ENCODE results near the gene MAN2A2.

MAN2A2 gene

DNA sequence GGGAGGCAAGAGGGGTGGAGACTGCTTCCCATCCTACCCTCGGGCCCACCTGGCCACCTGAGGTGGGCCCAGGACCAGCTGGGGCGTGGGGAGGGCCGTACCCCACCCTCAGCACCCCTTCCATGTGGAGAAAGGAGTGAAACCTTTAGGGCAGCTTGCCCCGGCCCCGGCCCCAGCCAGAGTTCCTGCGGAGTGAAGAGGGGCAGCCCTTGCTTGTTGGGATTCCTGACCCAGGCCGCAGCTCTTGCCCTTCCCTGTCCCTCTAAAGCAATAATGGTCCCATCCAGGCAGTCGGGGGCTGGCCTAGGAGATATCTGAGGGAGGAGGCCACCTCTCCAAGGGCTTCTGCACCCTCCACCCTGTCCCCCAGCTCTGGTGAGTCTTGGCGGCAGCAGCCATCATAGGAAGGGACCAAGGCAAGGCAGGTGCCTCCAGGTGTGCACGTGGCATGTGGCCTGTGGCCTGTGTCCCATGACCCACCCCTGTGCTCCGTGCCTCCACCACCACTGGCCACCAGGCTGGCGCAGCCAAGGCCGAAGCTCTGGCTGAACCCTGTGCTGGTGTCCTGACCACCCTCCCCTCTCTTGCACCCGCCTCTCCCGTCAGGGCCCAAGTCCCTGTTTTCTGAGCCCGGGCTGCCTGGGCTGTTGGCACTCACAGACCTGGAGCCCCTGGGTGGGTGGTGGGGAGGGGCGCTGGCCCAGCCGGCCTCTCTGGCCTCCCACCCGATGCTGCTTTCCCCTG is 21.0 kb upstream of the MAN2A2 start:
- Mint-ChIP-seq H3K9me3 (no peaks in the 10 kb centered on the region), H3K36me3 (ENCODE audit: insufficient read depth) (peaks cover 7% of the 10 kb centered on the region), H3K4me3 (no peak overlapping the region), H3K4me1 (no peaks in the 10 kb centered on the region), H3K27me3 (peaks cover 2% of the 10 kb centered on the region), H3K27ac (ENCODE audit: low read depth) (no peak overlapping the region)
- DNase-seq (ENCODE audit: low spot score in 2 of 2) (no peak), ATAC-seq (replicated peaks; ENCODE audit: extremely low read depth, poor library complexity, severe bottlenecking) (no peak)

DNA sequence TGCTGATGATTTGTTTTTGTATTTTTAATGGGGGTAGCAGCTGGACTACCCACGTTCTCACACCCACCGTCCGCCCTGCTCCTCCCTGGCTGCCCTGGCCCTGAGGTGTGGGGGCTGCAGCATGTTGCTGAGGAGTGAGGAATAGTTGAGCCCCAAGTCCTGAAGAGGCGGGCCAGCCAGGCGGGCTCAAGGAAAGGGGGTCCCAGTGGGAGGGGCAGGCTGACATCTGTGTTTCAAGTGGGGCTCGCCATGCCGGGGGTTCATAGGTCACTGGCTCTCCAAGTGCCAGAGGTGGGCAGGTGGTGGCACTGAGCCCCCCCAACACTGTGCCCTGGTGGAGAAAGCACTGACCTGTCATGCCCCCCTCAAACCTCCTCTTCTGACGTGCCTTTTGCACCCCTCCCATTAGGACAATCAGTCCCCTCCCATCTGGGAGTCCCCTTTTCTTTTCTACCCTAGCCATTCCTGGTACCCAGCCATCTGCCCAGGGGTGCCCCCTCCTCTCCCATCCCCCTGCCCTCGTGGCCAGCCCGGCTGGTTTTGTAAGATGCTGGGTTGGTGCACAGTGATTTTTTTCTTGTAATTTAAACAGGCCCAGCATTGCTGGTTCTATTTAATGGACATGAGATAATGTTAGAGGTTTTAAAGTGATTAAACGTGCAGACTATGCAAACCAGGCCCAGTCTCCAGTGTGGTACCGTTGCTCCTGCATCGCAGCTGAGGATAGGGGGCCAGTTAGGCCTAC is 20.1 kb upstream of the MAN2A2 start:
- no peak for DNase-seq (ENCODE audit: low spot score in 2 of 2)
- H3K4me1 Mint-ChIP-seq, result peaks cover 4% of the 10 kb centered on the region
- H3K9me3 Mint-ChIP-seq, result no peaks in the 10 kb centered on the region
- no peak overlapping the region for H3K4me3 Mint-ChIP-seq
- ATAC-seq (replicated peaks; ENCODE audit: extremely low read depth, poor library complexity, severe bottlenecking), result no peak
- H3K27me3 Mint-ChIP-seq, result peaks cover 10% of the 10 kb centered on the region
- peaks cover 3% of the 10 kb centered on the region for H3K36me3 Mint-ChIP-seq (ENCODE audit: insufficient read depth)
- H3K27ac Mint-ChIP-seq (ENCODE audit: low read depth), result no peak overlapping the region

DNA sequence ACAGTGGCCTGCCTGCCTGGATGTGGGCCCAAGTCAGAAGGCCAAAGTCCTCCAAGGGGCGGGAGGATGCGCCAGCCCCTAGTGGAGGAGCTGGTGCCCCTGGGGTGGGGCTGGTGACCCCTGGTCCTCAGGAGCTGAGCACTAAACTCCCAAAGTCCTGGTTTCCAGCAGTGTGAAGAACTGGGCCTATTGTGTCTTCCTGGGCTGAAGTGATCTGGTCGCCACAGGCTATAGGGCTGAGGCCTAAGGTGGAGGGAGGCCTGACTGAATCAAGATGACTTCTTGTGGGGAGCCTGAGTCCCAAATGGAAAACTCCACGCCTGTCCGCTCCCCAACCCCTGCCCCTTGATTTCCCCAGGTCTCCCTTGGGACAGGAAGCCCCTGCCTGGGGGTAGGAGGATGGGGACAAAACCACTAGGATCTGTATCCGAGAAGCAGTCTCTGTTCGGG is 19.6 kb upstream of the MAN2A2 start:
- H3K27ac Mint-ChIP-seq (ENCODE audit: low read depth), result no peak overlapping the region

DNA sequence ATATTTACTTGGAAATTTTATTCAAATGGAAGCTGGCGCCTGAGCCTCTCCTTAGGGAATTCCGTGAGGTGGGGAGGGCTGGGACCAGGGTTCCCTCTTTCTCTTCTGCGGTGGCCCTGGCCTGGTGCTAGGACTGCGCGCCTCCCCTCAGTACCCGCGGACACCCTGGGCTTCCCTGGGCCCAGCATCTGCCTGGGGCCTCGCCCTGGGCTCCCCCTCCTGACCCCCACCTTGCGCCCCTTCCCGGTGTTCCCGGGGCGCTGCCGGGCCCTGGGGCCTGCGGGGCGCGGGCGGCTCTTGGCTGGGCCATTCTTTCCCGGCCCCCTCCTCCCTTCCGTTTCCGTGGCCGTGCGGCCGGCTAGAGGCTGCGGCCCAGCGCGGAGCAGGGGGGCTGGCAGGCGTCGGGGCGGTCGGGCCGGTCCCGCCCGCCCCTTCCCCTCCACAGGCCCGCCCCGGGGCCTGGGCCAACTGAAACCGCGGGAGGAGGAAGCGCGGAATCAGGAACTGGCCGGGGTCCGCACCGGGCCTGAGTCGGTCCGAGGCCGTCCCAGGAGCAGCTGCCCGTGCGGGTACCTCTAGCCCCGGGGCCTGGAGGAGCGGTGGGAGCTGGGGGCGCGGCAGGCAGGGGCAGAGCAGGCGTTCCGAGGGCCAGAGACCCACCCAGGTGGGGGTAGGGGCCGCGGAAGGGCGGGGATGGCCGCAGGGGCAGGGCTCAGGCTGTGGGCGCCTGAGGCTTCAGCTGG is 19.0 kb upstream of the MAN2A2 start, which contains the start of gene FES:
Gene FES (plus strand): TSS at position 529 of the 743 bp plus-strand sequence. CDS start 542 bp downstream, outside the sequence.
- Mint-ChIP-seq H3K27me3 (peaks cover 19% of the 10 kb centered on the region), H3K4me1 (peaks cover 11% of the 10 kb centered on the region), H3K27ac (ENCODE audit: low read depth) (no peak within 1 kb of the TSS), H3K4me3 (peak within 1 kb of the TSS; percentile 4), H3K36me3 (ENCODE audit: insufficient read depth) (peaks cover 3% of the 10 kb centered on the region), H3K9me3 (no peaks in the 10 kb centered on the region)
- ATAC-seq (replicated peaks; ENCODE audit: extremely low read depth, poor library complexity, severe bottlenecking), result no peak
- DNase-seq (ENCODE audit: low spot score in 2 of 2), result no peak

More for the DNA sequence above, 19.6 kb upstream of the MAN2A2 start:
- H3K36me3 Mint-ChIP-seq (ENCODE audit: insufficient read depth), result peaks cover 3% of the 10 kb centered on the region
- H3K4me1 Mint-ChIP-seq, result peaks cover 8% of the 10 kb centered on the region
- no peaks in the 10 kb centered on the region for H3K9me3 Mint-ChIP-seq
- H3K27me3 Mint-ChIP-seq, result peaks cover 16% of the 10 kb centered on the region
- no peak overlapping the region for H3K4me3 Mint-ChIP-seq
- DNase-seq (ENCODE audit: low spot score in 2 of 2) (no peak), ATAC-seq (replicated peaks; ENCODE audit: extremely low read depth, poor library complexity, severe bottlenecking) (no peak)

DNA sequence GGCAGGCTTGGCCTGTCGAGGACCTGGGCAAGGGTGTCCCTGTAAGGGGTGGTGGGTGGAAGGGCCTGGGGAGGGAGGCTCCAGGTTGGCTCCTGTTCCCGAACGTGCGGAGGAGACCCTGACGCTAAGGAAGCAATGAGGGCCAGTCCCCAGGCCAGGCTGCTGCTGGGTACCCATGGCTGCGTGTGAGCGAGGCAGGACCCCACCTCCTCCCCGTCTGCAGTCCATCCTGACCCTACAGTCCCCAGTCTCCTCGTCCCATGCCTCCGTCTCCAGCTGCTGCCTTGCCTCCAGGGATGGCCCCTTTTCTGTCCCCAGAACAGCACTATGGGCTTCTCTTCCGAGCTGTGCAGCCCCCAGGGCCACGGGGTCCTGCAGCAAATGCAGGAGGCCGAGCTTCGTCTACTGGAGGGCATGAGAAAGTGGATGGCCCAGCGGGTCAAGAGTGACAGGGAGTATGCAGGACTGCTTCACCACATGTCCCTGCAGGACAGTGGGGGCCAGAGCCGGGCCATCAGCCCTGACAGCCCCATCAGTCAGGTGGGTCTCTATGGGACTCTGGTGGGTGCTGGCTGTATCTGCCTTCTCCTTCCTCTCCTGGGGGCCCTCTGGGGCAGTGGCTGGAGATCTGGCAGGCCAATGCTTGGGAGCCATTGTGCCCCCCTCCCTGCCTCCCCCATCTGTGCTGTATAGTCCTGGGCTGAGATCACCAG is 18.2 kb upstream of the MAN2A2 start:
- DNase-seq (ENCODE audit: low spot score in 2 of 2) (no peak), ATAC-seq (replicated peaks; ENCODE audit: extremely low read depth, poor library complexity, severe bottlenecking) (no peak)
- Mint-ChIP-seq H3K36me3 (ENCODE audit: insufficient read depth) (peaks cover 3% of the 10 kb centered on the region), H3K9me3 (no peaks in the 10 kb centered on the region), H3K4me1 (peaks cover 17% of the 10 kb centered on the region), H3K4me3 (peak overlapping the region; percentile 4), H3K27me3 (peaks cover 19% of the 10 kb centered on the region), H3K27ac (ENCODE audit: low read depth) (no peak overlapping the region)

DNA sequence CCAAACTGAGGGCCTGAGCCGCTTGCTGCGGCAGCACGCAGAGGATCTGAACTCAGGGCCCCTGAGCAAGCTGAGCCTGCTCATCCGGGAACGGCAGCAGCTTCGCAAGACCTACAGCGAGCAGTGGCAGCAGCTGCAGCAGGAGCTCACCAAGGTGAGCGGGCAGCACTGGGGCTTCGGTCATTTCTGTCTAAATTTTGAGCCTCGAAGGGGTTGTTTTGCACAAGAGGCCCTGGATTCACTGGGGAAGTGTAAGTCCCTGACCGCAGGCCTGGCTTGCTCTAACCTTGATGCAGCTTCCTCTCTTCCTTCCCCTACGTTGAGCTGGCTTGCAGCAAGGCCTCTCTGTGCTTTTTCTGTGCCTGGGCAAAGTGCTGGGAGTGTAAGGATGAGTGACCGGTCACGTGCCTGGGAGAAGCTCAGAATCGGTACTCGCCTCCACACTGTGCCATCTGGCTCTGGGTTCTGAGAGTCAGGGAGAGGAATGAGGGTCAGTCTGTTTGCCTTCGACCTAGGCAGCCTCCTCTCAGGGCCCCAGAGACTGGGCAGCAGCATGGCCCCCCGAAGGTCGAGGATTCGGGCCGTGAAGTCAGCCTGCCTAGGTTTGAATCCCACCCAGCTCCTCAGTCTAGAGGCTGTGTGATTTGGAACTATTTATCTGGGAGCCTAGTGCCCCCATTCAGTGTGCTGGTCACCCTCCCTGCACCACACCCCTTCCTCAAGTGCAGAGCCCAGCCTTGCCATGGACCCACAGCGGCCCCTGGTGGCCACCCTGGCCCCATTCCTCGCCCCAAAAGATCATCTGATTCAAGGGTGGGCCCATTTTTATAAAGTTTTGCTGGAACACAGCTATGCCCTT is 17.4 kb upstream of the MAN2A2 start:
- Mint-ChIP-seq H3K4me3 (peak overlapping the region; percentile 42), H3K9me3 (no peaks in the 10 kb centered on the region), H3K4me1 (peaks cover 17% of the 10 kb centered on the region), H3K27ac (ENCODE audit: low read depth) (no peak overlapping the region), H3K36me3 (ENCODE audit: insufficient read depth) (peaks cover 3% of the 10 kb centered on the region), H3K27me3 (peaks cover 19% of the 10 kb centered on the region)
- ATAC-seq (replicated peaks; ENCODE audit: extremely low read depth, poor library complexity, severe bottlenecking), result no peak
- peak; percentile 54 to 71 for DNase-seq (ENCODE audit: low spot score in 2 of 2)

DNA sequence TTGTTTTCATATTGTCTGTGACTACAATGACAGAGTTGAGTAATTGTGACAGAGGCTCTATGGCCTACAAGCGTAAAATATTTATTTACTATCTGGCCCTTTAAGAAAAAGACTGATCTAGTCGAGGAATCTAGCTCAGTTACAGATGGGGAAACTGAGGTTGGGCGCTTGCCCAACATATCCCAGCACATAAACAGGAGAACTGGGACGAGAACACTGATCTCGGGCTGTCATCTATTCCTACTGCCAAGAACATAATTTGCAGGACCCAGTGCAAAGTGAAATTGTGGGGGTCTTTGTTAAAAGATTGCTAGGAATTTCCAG is 16.8 kb upstream of the MAN2A2 start:
- ATAC-seq (replicated peaks; ENCODE audit: extremely low read depth, poor library complexity, severe bottlenecking), result no peak
- Mint-ChIP-seq H3K36me3 (ENCODE audit: insufficient read depth) (peaks cover 2% of the 10 kb centered on the region), H3K27ac (ENCODE audit: low read depth) (no peak overlapping the region), H3K9me3 (no peaks in the 10 kb centered on the region), H3K4me3 (peak overlapping the region; percentile 42), H3K4me1 (peaks cover 17% of the 10 kb centered on the region), H3K27me3 (peaks cover 19% of the 10 kb centered on the region)
- DNase-seq (ENCODE audit: low spot score in 2 of 2), result no peak

DNA sequence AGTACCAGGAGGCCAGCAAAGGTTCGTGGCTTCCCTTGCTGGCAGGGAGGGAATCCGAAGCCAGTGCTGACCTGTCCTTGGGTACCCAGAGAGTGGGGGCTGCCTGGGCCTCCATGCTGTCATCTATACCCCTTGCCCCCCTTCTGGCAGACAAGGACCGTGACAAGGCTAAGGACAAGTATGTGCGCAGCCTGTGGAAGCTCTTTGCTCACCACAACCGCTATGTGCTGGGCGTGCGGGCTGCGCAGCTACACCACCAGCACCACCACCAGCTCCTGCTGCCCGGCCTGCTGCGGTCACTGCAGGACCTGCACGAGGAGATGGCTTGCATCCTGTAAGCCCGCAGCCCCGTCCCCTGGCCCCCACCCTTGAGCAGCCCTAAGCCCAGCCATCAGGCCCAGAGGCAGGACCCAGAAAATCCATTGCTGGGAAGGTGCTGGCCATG is 16.0 kb upstream of the MAN2A2 start:
- Mint-ChIP-seq H3K36me3 (ENCODE audit: insufficient read depth) (no peaks in the 10 kb centered on the region), H3K4me1 (peaks cover 17% of the 10 kb centered on the region), H3K27me3 (peaks cover 19% of the 10 kb centered on the region), H3K4me3 (no peak overlapping the region), H3K27ac (ENCODE audit: low read depth) (no peak overlapping the region), H3K9me3 (no peaks in the 10 kb centered on the region)
- DNase-seq (ENCODE audit: low spot score in 2 of 2) (no peak), ATAC-seq (replicated peaks; ENCODE audit: extremely low read depth, poor library complexity, severe bottlenecking) (no peak)

DNA sequence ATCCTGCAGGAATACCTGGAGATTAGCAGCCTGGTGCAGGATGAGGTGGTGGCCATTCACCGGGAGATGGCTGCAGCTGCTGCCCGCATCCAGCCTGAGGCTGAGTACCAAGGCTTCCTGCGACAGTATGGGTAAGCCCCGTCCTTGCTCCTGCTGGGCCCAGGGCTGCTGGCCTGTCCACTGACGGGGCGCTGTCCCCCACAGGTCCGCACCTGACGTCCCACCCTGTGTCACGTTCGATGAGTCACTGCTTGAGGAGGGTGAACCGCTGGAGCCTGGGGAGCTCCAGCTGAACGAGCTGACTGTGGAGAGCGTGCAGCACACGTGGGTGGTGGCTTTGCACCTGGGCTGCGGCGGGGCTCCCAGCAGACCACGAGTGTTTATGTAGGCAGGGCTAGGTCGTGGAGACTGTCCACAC is 13.8 kb upstream of the MAN2A2 start:
- DNase-seq (ENCODE audit: low spot score in 2 of 2), result peak in 1 of 2 donors; percentile 35
- Mint-ChIP-seq H3K4me1 (peaks cover 17% of the 10 kb centered on the region), H3K4me3 (peak overlapping the region; percentile 59), H3K9me3 (no peaks in the 10 kb centered on the region), H3K27me3 (peaks cover 19% of the 10 kb centered on the region), H3K36me3 (ENCODE audit: insufficient read depth) (peaks cover 2% of the 10 kb centered on the region), H3K27ac (ENCODE audit: low read depth) (peak overlapping the region; percentile 44)
- ATAC-seq (replicated peaks; ENCODE audit: extremely low read depth, poor library complexity, severe bottlenecking), result peak; percentile 89

DNA sequence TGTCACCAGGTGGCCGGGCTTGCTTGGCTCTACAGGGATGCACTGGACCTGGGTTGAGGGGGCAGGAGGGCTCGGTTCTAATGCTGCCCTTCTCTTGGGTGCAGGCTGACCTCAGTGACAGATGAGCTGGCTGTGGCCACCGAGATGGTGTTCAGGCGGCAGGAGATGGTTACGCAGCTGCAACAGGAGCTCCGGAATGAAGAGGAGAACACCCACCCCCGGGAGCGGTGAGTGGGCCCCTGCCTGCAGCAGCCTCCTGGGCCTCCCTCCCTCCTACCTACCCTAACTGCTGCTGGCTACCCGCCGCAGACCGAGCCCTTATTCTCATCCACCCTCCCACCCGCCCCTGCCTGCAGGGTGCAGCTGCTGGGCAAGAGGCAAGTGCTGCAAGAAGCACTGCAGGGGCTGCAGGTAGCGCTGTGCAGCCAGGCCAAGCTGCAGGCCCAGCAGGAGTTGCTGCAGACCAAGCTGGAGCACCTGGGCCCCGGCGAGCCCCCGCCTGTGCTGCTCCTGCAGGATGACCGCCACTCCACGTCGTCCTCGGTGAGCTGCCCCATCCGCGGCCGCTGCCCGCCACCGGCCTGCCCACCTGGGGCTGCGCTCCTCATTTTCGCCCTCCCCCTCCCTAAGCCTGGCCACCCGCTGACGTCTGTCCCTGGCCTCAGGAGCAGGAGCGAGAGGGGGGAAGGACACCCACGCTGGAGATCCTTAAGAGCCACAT is 13.2 kb upstream of the MAN2A2 start:
- peaks cover 2% of the 10 kb centered on the region for H3K36me3 Mint-ChIP-seq (ENCODE audit: insufficient read depth)
- DNase-seq (ENCODE audit: low spot score in 2 of 2) (no peak), ATAC-seq (replicated peaks; ENCODE audit: extremely low read depth, poor library complexity, severe bottlenecking) (peak; percentile 28)
- H3K9me3 Mint-ChIP-seq, result no peaks in the 10 kb centered on the region
- H3K27ac Mint-ChIP-seq (ENCODE audit: low read depth), result peak overlapping the region; percentile 41
- H3K4me3 Mint-ChIP-seq, result peak overlapping the region; percentile 59
- H3K27me3 Mint-ChIP-seq, result peaks cover 19% of the 10 kb centered on the region
- H3K4me1 Mint-ChIP-seq, result peaks cover 17% of the 10 kb centered on the region

DNA sequence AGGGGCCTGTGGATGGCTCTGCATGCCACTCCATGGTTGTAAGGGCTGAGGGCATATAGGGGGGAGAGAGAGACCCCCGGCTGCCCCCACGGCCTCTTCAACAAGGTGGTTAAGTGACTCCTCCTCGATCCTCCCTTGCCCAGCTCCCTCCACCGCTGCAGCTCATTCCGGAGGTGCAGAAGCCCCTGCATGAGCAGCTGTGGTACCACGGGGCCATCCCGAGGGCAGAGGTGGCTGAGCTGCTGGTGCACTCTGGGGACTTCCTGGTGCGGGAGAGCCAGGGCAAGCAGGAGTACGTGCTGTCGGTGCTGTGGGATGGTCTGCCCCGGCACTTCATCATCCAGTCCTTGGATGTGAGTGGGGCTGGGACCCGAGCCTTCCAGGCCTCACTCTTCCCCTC is 12.3 kb upstream of the MAN2A2 start:
- Mint-ChIP-seq H3K9me3 (no peaks in the 10 kb centered on the region), H3K27ac (ENCODE audit: low read depth) (no peak overlapping the region), H3K4me1 (peaks cover 17% of the 10 kb centered on the region), H3K36me3 (ENCODE audit: insufficient read depth) (peaks cover 2% of the 10 kb centered on the region), H3K4me3 (no peak overlapping the region), H3K27me3 (peaks cover 19% of the 10 kb centered on the region)
- DNase-seq (ENCODE audit: low spot score in 2 of 2), result no peak
- no peak for ATAC-seq (replicated peaks; ENCODE audit: extremely low read depth, poor library complexity, severe bottlenecking)

Measured in central memory CD8-positive, alpha-beta T cell (primary cell).